Activated CD8-positive, alpha-beta memory T cell treated with anti-CD3 and anti-CD28 coated beads, Interleukin-2, amount 50 U/mL, for 1 hour (primary cell): ENCODE data around the gene ITGB3.
"Not testable (repeated sequence)": the region's sequence is repeated elsewhere in the genome, so short reads cannot be mapped to it uniquely, and the experiment has no call there.

ENCODE experiments used
- DNase-seq: peaks from one replicate; pipeline ENCODE4 v3.0.0-alpha.2; 2020; ENCODE audit errors: extremely low read depth

The ITGB3 gene

GRCh38 chr17:47223007-47223406, 30.6 kb upstream of the ITGB3 start:
- DNase-seq: no peak

GRCh38 chr17:47223460-47223859, 30.2 kb upstream of the ITGB3 start:
- DNase-seq: no peak

- DNase-seq: not testable (repeated sequence)
These were observed 29.6 kb upstream of the ITGB3 start for GRCh38 chr17:47224077-47224476.

GRCh38 chr17:47224966-47225365, 28.7 kb upstream of the ITGB3 start:
- DNase-seq: no peak

GRCh38 chr17:47225436-47225858, 28.2 kb upstream of the ITGB3 start:
- no peak for DNase-seq

GRCh38 chr17:47225911-47226688, 27.5 kb upstream of the ITGB3 start:
- DNase-seq: no peak

GRCh38 chr17:47227862-47228261, 25.8 kb upstream of the ITGB3 start:
- DNase-seq: no peak

- peak; percentile 41 for DNase-seq
These were observed 23.8 kb upstream of the ITGB3 start for GRCh38 chr17:47229535-47230443.

GRCh38 chr17:47230864-47231263, 22.8 kb upstream of the ITGB3 start:
- DNase-seq: no peak

GRCh38 chr17:47231334-47231733, 22.3 kb upstream of the ITGB3 start:
- DNase-seq: no peak

GRCh38 chr17:47231866-47232265, 21.8 kb upstream of the ITGB3 start:
- no peak for DNase-seq

GRCh38 chr17:47232465-47232864, 21.2 kb upstream of the ITGB3 start:
- no peak for DNase-seq

GRCh38 chr17:47235506-47235905, 18.1 kb upstream of the ITGB3 start:
- DNase-seq: no peak

GRCh38 chr17:47235923-47236322, 17.7 kb upstream of the ITGB3 start:
- DNase-seq: no peak

GRCh38 chr17:47237841-47238240, 15.8 kb upstream of the ITGB3 start:
- DNase-seq: no peak

- no peak for DNase-seq
These were observed 15.2 kb upstream of the ITGB3 start for GRCh38 chr17:47238321-47239010.

- no peak for DNase-seq
These were observed 14.0 kb upstream of the ITGB3 start for GRCh38 chr17:47239619-47239966.

- no peak for DNase-seq
These were observed 13.5 kb upstream of the ITGB3 start for GRCh38 chr17:47239967-47240651.

GRCh38 chr17:47240806-47241205, 12.8 kb upstream of the ITGB3 start:
- no peak for DNase-seq

- no peak for DNase-seq
These were observed 11.0 kb upstream of the ITGB3 start for GRCh38 chr17:47242648-47243047.

GRCh38 chr17:47243737-47244598, 9.7 kb upstream of the ITGB3 start:
- DNase-seq: no peak
